Kidney (tissue), 14 donors: Measurements from ENCODE around the gene NEU2. TPM values are rescaled to one million over a fixed set of nuclear protein-coding genes. Genes with fewer than 3 reads are reported as not detected.

Experiments used
- DNase-seq, 5 donors: peaks; one replicate each; pipeline ENCODE4 v3.0.0-alpha.2; 2013 to 2020
- FAIRE-seq: peaks from 2 replicates; lab custom pipeline; 2012; peaks lifted over from hg19 to GRCh38; lab: Jason Lieb, UNC
- H3K27ac ChIP-seq, 2 donors: one replicate each; pipeline ENCODE4 v1.7.0; 2013; ENCODE audit warnings: low read depth in 2 of 2, low read length in 2 of 2, inconsistent platforms in 1 of 2
- H3K27me3 ChIP-seq: one replicate; pipeline ENCODE4 v1.7.1; 2013; ENCODE audit warnings: low read length, inconsistent platforms; ENCODE audit not compliant: control insufficient read depth, insufficient read depth
- H3K36me3 ChIP-seq, 3 donors: one replicate each; pipeline versions ENCODE4 v1.7.0 to v1.7.1; 2013; ENCODE audit warnings: low read length in 3 of 3, control low read depth in 1 of 3, inconsistent platforms in 1 of 3; ENCODE audit not compliant: insufficient read depth in 3 of 3, control insufficient read depth in 2 of 3
- H3K4me1 ChIP-seq, 3 donors: one replicate each; pipeline versions ENCODE4 v1.7.0 to v1.7.1; 2013; ENCODE audit warnings: low read length in 3 of 3, inconsistent platforms in 1 of 3, low read depth in 1 of 3; ENCODE audit not compliant: control insufficient read depth in 2 of 3, insufficient read depth in 2 of 3
- H3K4me3 ChIP-seq, 3 donors: one replicate each; pipeline versions ENCODE4 v1.7.0 to v1.8.1; 2013; ENCODE audit warnings: low read length in 3 of 3, control low read depth in 1 of 3, inconsistent platforms in 1 of 3
- H3K9ac ChIP-seq, 3 donors: one replicate each; pipeline versions ENCODE4 v1.7.0 to v1.7.1; 2013; ENCODE audit warnings: low read length in 3 of 3, control low read depth in 1 of 3, inconsistent platforms in 1 of 3
- H3K9me3 ChIP-seq, 3 donors: one replicate each; pipeline versions ENCODE4 v1.7.0 to v1.7.1; 2013; ENCODE audit warnings: low read length in 3 of 3, control low read depth in 1 of 3, inconsistent platforms in 1 of 3; ENCODE audit not compliant: control insufficient read depth in 2 of 3, insufficient read depth in 1 of 3
- CTCF ChIP-seq: IDR thresholded peaks from 3 replicates; pipeline ENCODE4 v1.5.1; 2012; ENCODE audit warnings: mild to moderate bottlenecking, moderate library complexity, borderline replicate concordance; ENCODE audit not compliant: insufficient read depth; ENCODE audit errors: extremely low read depth
- intact Hi-C: fragments of 100-400 bp; cut with DNase I; formaldehyde crosslinking; loops from one replicate; pipeline ENCODE4 v1.11.1; 2022
- polyA plus RNA-seq: library from polyadenylated mRNA; stranded (reverse); fragments of 350-450 nt; fragmentation: Illumina TruSeq; extraction: RNeasy Lipid Tissue Mini Kit (QIAGEN cat#74804); gene quantifications from one replicate; pipeline ENCODE4 v1.2.3, GENCODE V29; 2014; ENCODE audit warnings: low read depth, low replicate concordance; ENCODE audit not compliant: insufficient read depth
- total RNA-seq: library from RNA; stranded (reverse); fragmentation: NEBNext Ultra II Directional; extraction: Animal tissue kit (Norgen Biotek cat#: 25700); gene quantifications from one replicate; pipeline ENCODE4 v1.2.1, GENCODE V29; 2021
- donor health status: control.
- donor health status: control.
- donor health status: control.
- donor health status: control.
- donor health status: control.
- donor health status: DM: yes; HTN: yes; CAD: no.
- donor health status: Normal renal cell carcinoma (clear cell type).

Gene NEU2
- total and polyA plus RNA-seq, 2 donors from 2014 or later: not detected

GRCh38 chr2:233053928-233054784, 21.7 kb downstream of the NEU2 start:
- Histone ChIP-seq H3K36me3 (no peaks in the 10 kb centered on the region), H3K27me3 (no peaks in the 10 kb centered on the region), H3K4me1 (peaks cover 0 to 3% (median 0%) of the 10 kb centered on the region in 3 donors), H3K9ac (no peak overlapping the region), H3K9me3 (no peaks in the 10 kb centered on the region), H3K4me3 (no peak overlapping the region), H3K27ac (no peak overlapping the region)
- intact Hi-C loops: no loop called here
- peak; percentile 55 to 81 (median 66) for DNase-seq
- no peak for FAIRE-seq
- peak; percentile 80 for TF ChIP-seq CTCF

GRCh38 chr2:233055362-233055761, 22.9 kb downstream of the NEU2 start:
- FAIRE-seq (no peak), DNase-seq (no peak)
- intact Hi-C loops: no loop called here
- TF ChIP-seq CTCF: no peak
- H3K9ac ChIP-seq: no peak overlapping the region
- no peaks in the 10 kb centered on the region for H3K36me3 ChIP-seq
- H3K4me3 ChIP-seq: no peak overlapping the region
- no peaks in the 10 kb centered on the region for H3K9me3 ChIP-seq
- H3K4me1 ChIP-seq: peaks cover 0 to 9% (median 0%) of the 10 kb centered on the region in 3 donors
- no peak overlapping the region for H3K27ac ChIP-seq
- no peaks in the 10 kb centered on the region for H3K27me3 ChIP-seq

DNA sequence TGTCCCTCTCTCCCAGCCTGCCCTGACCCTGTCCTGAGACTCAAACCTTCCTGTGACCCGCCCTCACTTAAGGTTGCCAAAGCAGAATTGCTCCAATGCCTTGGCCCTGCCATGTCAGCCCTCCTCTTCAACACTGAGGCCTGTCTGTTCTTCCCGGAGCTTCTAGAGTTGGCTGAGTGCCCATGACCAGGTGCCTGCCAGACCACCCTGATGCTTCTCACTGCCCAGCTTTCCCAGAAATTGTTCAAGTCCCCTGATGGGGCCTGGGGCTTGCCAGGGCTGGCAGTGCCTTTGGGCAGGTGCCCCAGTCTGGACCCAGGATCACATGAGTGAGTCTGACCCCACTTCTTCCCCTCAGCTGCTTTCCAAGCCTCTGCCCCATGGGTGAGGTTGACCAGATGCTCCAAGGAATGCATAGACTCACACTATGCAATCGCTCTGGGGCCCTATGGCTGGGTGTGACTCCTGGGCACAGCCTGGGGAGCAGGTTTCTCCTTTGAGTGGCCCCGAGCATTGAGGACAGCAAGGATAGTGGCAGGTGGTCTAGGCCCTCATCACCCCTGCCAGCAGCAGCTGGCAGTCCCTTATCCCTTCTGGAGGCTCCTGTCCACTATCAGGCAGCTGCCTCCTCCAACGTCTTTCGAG, 24.6 kb downstream of the NEU2 start:
- TF ChIP-seq CTCF: no peak
- DNase-seq: peak in 1 of 5 donors; percentile 20

More for the DNA sequence above, 24.6 kb downstream of the NEU2 start:
- FAIRE-seq: no peak
- no peak overlapping the region for H3K4me3 ChIP-seq
- H3K27me3 ChIP-seq: no peaks in the 10 kb centered on the region
- intact Hi-C loops: no loop called here
- H3K27ac ChIP-seq: no peak overlapping the region
- H3K36me3 ChIP-seq: no peaks in the 10 kb centered on the region
- no peaks in the 10 kb centered on the region for H3K9me3 ChIP-seq
- H3K9ac ChIP-seq: no peak overlapping the region
- H3K4me1 ChIP-seq: peaks cover 0 to 9% (median 0%) of the 10 kb centered on the region in 3 donors
